ENCODE data around the gene ABI1. TPM values are rescaled to one million over a fixed set of nuclear protein-coding genes. Genes with fewer than 3 reads are reported as not detected.
"Not testable (repeated sequence)": the region's sequence is repeated elsewhere in the genome, so short reads cannot be mapped to it uniquely, and the experiment has no call there.

Gene ABI1
- total RNA-seq, 1 experiment from 2014 or later: 36.9 TPM

- no peak overlapping the region for H3K18ac ChIP-seq (ENCODE audit: insufficient read length, low read depth, low read length)
- Mint-ChIP-seq H3K4me1 (no peaks in the 10 kb centered on the region; a peak in 1 of 4 replicates), H3K27me3 (ENCODE audit: low read depth) (no peaks in the 10 kb centered on the region), H3K9me3 (no peaks in the 10 kb centered on the region; a peak in 2 of 5 replicates), H3K27ac (no peak overlapping the region), H3K4me3 (no peak overlapping the region), H3K36me3 (ENCODE audit: insufficient read depth in 1 of 3, low read depth in 3 of 3) (peaks cover 0 to 4% (median 0%) of the 10 kb centered on the region in 3 experiments; a peak in 1 of 7 replicates)
- DNase-seq: no peak
- no peaks in the 10 kb centered on the region for H3K27me3 ChIP-seq (ENCODE audit: insufficient read depth, low read length)
- H3K56ac ChIP-seq (ENCODE audit: insufficient read length, low read depth, low read length): no peak overlapping the region
- no peak overlapping the region for H4K5ac ChIP-seq (ENCODE audit: insufficient read length, low read depth, low read length)
- no peak overlapping the region for H4K91ac ChIP-seq (ENCODE audit: insufficient read length, low read depth, low read length)
- no peak overlapping the region for H3K4me2 ChIP-seq (ENCODE audit: insufficient read depth, insufficient read length, low read length)
- no peak overlapping the region for H3K14ac ChIP-seq (ENCODE audit: insufficient read depth, low read length)
- H3K23me2 ChIP-seq (ENCODE audit: insufficient read length, low read depth, low read length, poor library complexity, severe bottlenecking): no peaks in the 10 kb centered on the region
- no peak overlapping the region for H3K27ac ChIP-seq (ENCODE audit: insufficient read length, low read depth, low read length)
- H3K4me1 ChIP-seq (ENCODE audit: insufficient read depth, low read length): no peaks in the 10 kb centered on the region
- no peak overlapping the region for H2BK15ac ChIP-seq (ENCODE audit: low read depth, low read length)
- H2BK20ac ChIP-seq (ENCODE audit: low read depth, low read length, poor library complexity, severe bottlenecking): no peak overlapping the region
- no peak overlapping the region for H3K4ac ChIP-seq (ENCODE audit: low read depth, low read length)
- no peak overlapping the region for H2BK120ac ChIP-seq (ENCODE audit: low read depth, low read length, poor library complexity, severe bottlenecking)
- no peaks in the 10 kb centered on the region for H3K9me3 ChIP-seq (ENCODE audit: control insufficient read depth, low read depth, low read length)
- H2AK5ac ChIP-seq (ENCODE audit: insufficient read length, low read length): no peak overlapping the region
- no peaks in the 10 kb centered on the region for H4K20me1 ChIP-seq (ENCODE audit: control insufficient read depth, insufficient read depth, insufficient read length)
- no peaks in the 10 kb centered on the region for H3K79me2 ChIP-seq (ENCODE audit: insufficient read depth, low read length)
- H3K9ac ChIP-seq (ENCODE audit: extremely low read depth, insufficient read length, low read length): no peak overlapping the region
- no peaks in the 10 kb centered on the region for H3K79me1 ChIP-seq (ENCODE audit: insufficient read depth, low read depth, low read length, poor library complexity, severe bottlenecking)
- H4K8ac ChIP-seq (replicated peaks; ENCODE audit: insufficient read length, low read depth, low read length): no peak overlapping the region
- no peak overlapping the region for H2BK12ac ChIP-seq (ENCODE audit: insufficient read length, low read depth, low read length)
- H3K23ac ChIP-seq (ENCODE audit: insufficient read length, low read depth, low read length): no peak overlapping the region
- TF ChIP-seq CTCF (conservative IDR thresholded peaks at IDR 0.05): no peak
- WGBS (ENCODE audit: extremely low coverage, insufficient read length, low lambda C conversion rate): no CpG with 5 or more reads among the region's 2 CpGs
- no peak overlapping the region for H2BK5ac ChIP-seq (ENCODE audit: insufficient read length, low read length)
- H2AFZ ChIP-seq (ENCODE audit: low read length): no peak overlapping the region
- H3T11ph ChIP-seq (ENCODE audit: low read length): no peak overlapping the region
These were observed 49.0 kb upstream of the ABI1 start for GRCh38 chr10:26909753-26910152.

GRCh38 chr10:26905253-26905781 is 44.6 kb upstream of the ABI1 start:
- not testable (repeated sequence) for H4K8ac ChIP-seq (replicated peaks; ENCODE audit: insufficient read length, low read depth, low read length); H3K79me1 ChIP-seq (ENCODE audit: insufficient read depth, low read depth, low read length, poor library complexity, severe bottlenecking); H3K4ac ChIP-seq (ENCODE audit: low read depth, low read length); H4K5ac ChIP-seq (ENCODE audit: insufficient read length, low read depth, low read length); H3K23me2 ChIP-seq (ENCODE audit: insufficient read length, low read depth, low read length, poor library complexity, severe bottlenecking); H3K79me2 ChIP-seq (ENCODE audit: insufficient read depth, low read length); H3K4me3 Mint-ChIP-seq; H3K9me3 Mint-ChIP-seq; H3K14ac ChIP-seq (ENCODE audit: insufficient read depth, low read length); H2BK15ac ChIP-seq (ENCODE audit: low read depth, low read length); H2BK20ac ChIP-seq (ENCODE audit: low read depth, low read length, poor library complexity, severe bottlenecking); H3K27me3 ChIP-seq (ENCODE audit: insufficient read depth, low read length); H4K20me1 ChIP-seq (ENCODE audit: control insufficient read depth, insufficient read depth, insufficient read length); H3K27me3 Mint-ChIP-seq (ENCODE audit: low read depth); DNase-seq; H2BK120ac ChIP-seq (ENCODE audit: low read depth, low read length, poor library complexity, severe bottlenecking); H4K91ac ChIP-seq (ENCODE audit: insufficient read length, low read depth, low read length); H3K4me2 ChIP-seq (ENCODE audit: insufficient read depth, insufficient read length, low read length); H3K4me1 ChIP-seq (ENCODE audit: insufficient read depth, low read length); H3K18ac ChIP-seq (ENCODE audit: insufficient read length, low read depth, low read length); H2BK5ac ChIP-seq (ENCODE audit: insufficient read length, low read length); H2AFZ ChIP-seq (ENCODE audit: low read length); H3K9ac ChIP-seq (ENCODE audit: extremely low read depth, insufficient read length, low read length); H3K27ac Mint-ChIP-seq; H3K27ac ChIP-seq (ENCODE audit: insufficient read length, low read depth, low read length); H3K9me3 ChIP-seq (ENCODE audit: control insufficient read depth, low read depth, low read length); H3K56ac ChIP-seq (ENCODE audit: insufficient read length, low read depth, low read length); H3K36me3 Mint-ChIP-seq (ENCODE audit: insufficient read depth in 1 of 3, low read depth in 3 of 3); H2AK5ac ChIP-seq (ENCODE audit: insufficient read length, low read length); H3T11ph ChIP-seq (ENCODE audit: low read length); H3K23ac ChIP-seq (ENCODE audit: insufficient read length, low read depth, low read length); H2BK12ac ChIP-seq (ENCODE audit: insufficient read length, low read depth, low read length); H3K4me1 Mint-ChIP-seq
- WGBS (ENCODE audit: extremely low coverage, insufficient read length, low lambda C conversion rate): no CpG with 5 or more reads among the region's 26 CpGs

All from H9 (cell line).